Left lung (tissue), 10 donors: ENCODE results near the gene PDE4D. TPM values are rescaled to one million over a fixed set of nuclear protein-coding genes. Genes with fewer than 3 reads are reported as not detected.
"Not testable (repeated sequence)": the region's sequence is repeated elsewhere in the genome, so short reads cannot be mapped to it uniquely, and the experiment has no call there.

Source experiments
- ATAC-seq: fragments of 200-7000 bp; cut with Tn5 transposase; one replicate; pipeline ENCODE4 v1.9.1; 2020; ENCODE audit warnings: moderate library complexity
- DNase-seq, 4 donors: peaks; one replicate each; pipeline ENCODE4 v3.0.0-alpha.2; 2013 to 2020
- H3K27ac ChIP-seq, 2 donors: fragments of 200-600 bp; sonication (generic) in 1 of 2; one replicate each; pipeline versions ENCODE4 v1.5.0 to v1.8.0; 2020 to 2021
- H3K27me3 ChIP-seq, 2 donors: fragments of 200-600 bp; sonication (generic) in 1 of 2; one replicate each; pipeline versions ENCODE4 v1.5.0 to v1.8.0; 2020 to 2021
- H3K36me3 ChIP-seq, 2 donors: fragments of 200-600 bp; sonication (generic) in 1 of 2; one replicate each; pipeline versions ENCODE4 v1.5.0 to v1.8.0; 2020 to 2021
- H3K4me1 ChIP-seq, 2 donors: fragments of 200-600 bp; one replicate each; pipeline ENCODE4 v1.8.0; 2021
- H3K4me3 ChIP-seq, 2 donors: fragments of 200-600 bp; sonication (generic) in 1 of 2; one replicate each; pipeline versions ENCODE4 v1.5.0 to v1.8.0; 2020 to 2021; ENCODE audit warnings: mild to moderate bottlenecking in 1 of 2
- H3K9me3 ChIP-seq, 2 donors: fragments of 200-600 bp; sonication (generic) in 1 of 2; one replicate each; pipeline versions ENCODE4 v1.5.0 to v1.8.0; 2020 to 2021
- CTCF ChIP-seq, 2 donors: fragments of 200-600 bp; sonication (generic) in 1 of 2; IDR thresholded peaks; one replicate each; pipeline versions ENCODE4 v1.5.0 to v1.8.0; 2021; ENCODE audit warnings: antibody characterized with exemption in 2 of 2
- intact Hi-C, 2 donors: fragments of 100-400 bp; cut with DNase I; formaldehyde crosslinking; loops; one replicate each; pipeline versions ENCODE4 v1.11.2 to v1.14.2; 2022
- polyA plus RNA-seq, 6 donors: library from polyadenylated mRNA; unstranded; fragments of 120-200 nt; gene quantifications; one replicate each; pipeline ENCODE4 v1.2.1, GENCODE V29; 2013; ENCODE audit not compliant: insufficient read length in 6 of 6
- total RNA-seq, 2 donors: library from RNA; stranded (reverse); fragmentation: NEBNext Ultra II Directional; extraction: Animal tissue kit (Norgen Biotek cat#: 25700); gene quantifications; one replicate each; pipeline ENCODE4 v1.2.1, GENCODE V29; 2021
- donor health status: DM: no; HTN: yes; CAD: no.
- donor health status: DM: no; HTN: no; CAD: no.

PDE4D gene
- total and polyA plus RNA-seq, 8 donors, result 21.4 to 57.1 (median 25.4) TPM

GRCh38 chr5:59765446-59765845 is 128.1 kb downstream of the PDE4D start:
- intact Hi-C loops, result no loop called here
- H3K36me3 ChIP-seq, result no peaks in the 10 kb centered on the region

GRCh38 chr5:59764361-59764760 is 129.2 kb downstream of the PDE4D start:
- no peak for TF ChIP-seq CTCF (IDR thresholded peaks at IDR 0.05)
- no peak for ATAC-seq
- Histone ChIP-seq H3K36me3 (no peaks in the 10 kb centered on the region), H3K27me3 (peaks cover 0 to 28% of the 10 kb centered on the region in 2 donors), H3K4me3 (no peak overlapping the region), H3K27ac (peak overlapping the region in 1 of 2 donors; percentile 4), H3K4me1 (peaks cover 0 to 27% of the 10 kb centered on the region in 2 donors), H3K9me3 (no peaks in the 10 kb centered on the region)
- intact Hi-C loops, result no loop called here
- no peak for DNase-seq

More at GRCh38 chr5:59765446-59765845, 128.1 kb downstream of the PDE4D start:
- H3K9me3 ChIP-seq, result no peaks in the 10 kb centered on the region
- ATAC-seq (no peak), DNase-seq (no peak)
- H3K27me3 ChIP-seq, result peaks cover 0 to 31% of the 10 kb centered on the region in 2 donors
- H3K4me1 ChIP-seq, result peaks cover 0 to 18% of the 10 kb centered on the region in 2 donors
- H3K4me3 ChIP-seq, result no peak overlapping the region
- no peak for TF ChIP-seq CTCF (IDR thresholded peaks at IDR 0.05)
- no peak overlapping the region for H3K27ac ChIP-seq

GRCh38 chr5:59763541-59763940 is 130.0 kb downstream of the PDE4D start:
- no peaks in the 10 kb centered on the region for H3K9me3 ChIP-seq
- DNase-seq (no peak), ATAC-seq (no peak)
- H3K4me3 ChIP-seq, result no peak overlapping the region
- no peak for TF ChIP-seq CTCF (IDR thresholded peaks at IDR 0.05)
- peak overlapping the region in 1 of 2 donors; percentile 4 for H3K27ac ChIP-seq
- peaks cover 0 to 22% of the 10 kb centered on the region in 2 donors for H3K27me3 ChIP-seq
- intact Hi-C loops, result no loop called here
- peaks cover 0 to 22% of the 10 kb centered on the region in 2 donors for H3K4me1 ChIP-seq
- H3K36me3 ChIP-seq, result no peaks in the 10 kb centered on the region

- ATAC-seq, H3K9me3 ChIP-seq, H3K27ac ChIP-seq, H3K27me3 ChIP-seq, intact Hi-C loops, DNase-seq, H3K36me3 ChIP-seq, H3K4me3 ChIP-seq: not testable (repeated sequence)
- peaks cover 0 to 16% of the 10 kb centered on the region in 2 donors for H3K4me1 ChIP-seq
Observed at GRCh38 chr5:59762232-59762631, 131.3 kb downstream of the PDE4D start.

- Histone ChIP-seq H3K9me3 (no peaks in the 10 kb centered on the region), H3K36me3 (no peaks in the 10 kb centered on the region), H3K27ac (peak overlapping the region in 1 of 2 donors; percentile 59), H3K4me3 (no peak overlapping the region), H3K4me1 (peaks cover 0 to 16% of the 10 kb centered on the region in 2 donors), H3K27me3 (no peaks in the 10 kb centered on the region)
- intact Hi-C loops, result no loop called here
- no peak for TF ChIP-seq CTCF (IDR thresholded peaks at IDR 0.05)
- DNase-seq, result no peak
- ATAC-seq, result peak; percentile 75
Observed at GRCh38 chr5:59760785-59761348, 132.7 kb downstream of the PDE4D start.
